CD4-positive, alpha-beta T cell (primary cell): ENCODE measurements around the gene TEAD4. TPM values are rescaled to one million over a fixed set of nuclear protein-coding genes. Genes with fewer than 3 reads are reported as not detected.

Experiments
- ATAC-seq: fragments of 200-7000 bp; cut with Tn5 transposase; one replicate; pipeline ENCODE4 v1.10.0; 2022; ENCODE audit warnings: mild to moderate bottlenecking; ENCODE audit not compliant: poor library complexity
- CTCF ChIA-PET: fragments of 350-600 bp; sonication (Branson Sonifier 250); formaldehyde crosslinking; loops from one replicate; lab custom pipeline; 2021; ENCODE audit warnings: antibody characterized with exemption, inconsistent platforms; lab: Charles Lee
- POLR2A ChIA-PET: fragments of 350-600 bp; sonication (Branson Sonifier 250); formaldehyde crosslinking; loops from one replicate; lab custom pipeline; 2021; ENCODE audit warnings: antibody characterized with exemption, inconsistent platforms; lab: Charles Lee
- DNase-seq, 14 experiments: peaks; one replicate each; pipeline ENCODE4 v3.0.0-alpha.2; 2013 to 2020; ENCODE audit warnings: mixed read lengths in 2 of 14
- H3K27ac ChIP-seq, 2 donors: one replicate each; pipeline versions ENCODE4 v1.5.1 to v1.7.0; 2013; ENCODE audit warnings: low read length in 2 of 2, low read depth in 1 of 2, mild to moderate bottlenecking in 1 of 2
- H3K27me3 ChIP-seq, 2 experiments: 1 replicate in 1 of 2; 2 replicates in 1 of 2; pipeline versions ENCODE4 v1.6.1 to v1.7.0; 2013; ENCODE audit warnings: low read length in 2 of 2, control low read depth in 1 of 2, mild to moderate bottlenecking in 1 of 2, moderate library complexity in 1 of 2; ENCODE audit not compliant: insufficient read depth in 2 of 2, control insufficient read depth in 1 of 2
- H3K36me3 ChIP-seq: one replicate; pipeline ENCODE4 v1.6.1; 2013; ENCODE audit warnings: low read length, control low read depth; ENCODE audit not compliant: insufficient read depth
- H3K4me1 ChIP-seq: one replicate; pipeline ENCODE4 v1.6.1; 2013; ENCODE audit warnings: low read length, control low read depth; ENCODE audit not compliant: insufficient read depth
- H3K4me3 ChIP-seq: one replicate; pipeline ENCODE4 v1.5.1; 2013; ENCODE audit warnings: mild to moderate bottlenecking, low read length, moderate library complexity
- H3K9me3 ChIP-seq, 2 experiments: 1 replicate in 1 of 2; 2 replicates in 1 of 2; pipeline versions ENCODE4 v1.6.1 to v1.7.0; 2013; ENCODE audit warnings: low read length in 2 of 2, mild to moderate bottlenecking in 2 of 2, control low read depth in 1 of 2, moderate library complexity in 1 of 2; ENCODE audit not compliant: control insufficient read depth in 1 of 2, insufficient read depth in 1 of 2
- H3K27ac Mint-ChIP-seq: one replicate; pipeline ENCODE4 v1.8.0; 2020; ENCODE audit warnings: mixed read lengths
- H3K27me3 Mint-ChIP-seq: one replicate; pipeline ENCODE4 v1.8.0; 2021; ENCODE audit warnings: mixed read lengths
- H3K36me3 Mint-ChIP-seq: one replicate; pipeline ENCODE4 v1.8.0; 2021; ENCODE audit warnings: low read depth, mixed read lengths
- H3K4me1 Mint-ChIP-seq: one replicate; pipeline ENCODE4 v1.8.0; 2021; ENCODE audit warnings: low read depth, mixed read lengths
- H3K4me3 Mint-ChIP-seq: one replicate; pipeline ENCODE4 v1.8.0; 2020; ENCODE audit warnings: mild to moderate bottlenecking, mixed read lengths
- H3K9me3 Mint-ChIP-seq: one replicate; pipeline ENCODE4 v1.8.0; 2020; ENCODE audit warnings: mixed read lengths
- CTCF ChIP-seq: fragments of 200-600 bp; IDR thresholded peaks from one replicate; pipeline ENCODE4 v1.8.0; 2022; ENCODE audit warnings: antibody characterized with exemption, mild to moderate bottlenecking
- intact Hi-C, 2 experiments: fragments of 100-400 bp; cut with DNase I in 1 of 2; cut with micrococcal nuclease in 1 of 2; formaldehyde crosslinking; loops; one replicate each; pipeline versions ENCODE4 v1.15.1 to v1.9.0; 2023 to 2025; cut with DNase I, micrococcal nuclease
- total RNA-seq, 174 experiments: library from RNA in 2 of 174; stranded (reverse) in 2 of 174; gene quantifications; one replicate each; pipeline ENCODE4 v1.2.3 and lab custom pipeline; 2021 to 2026

The TEAD4 gene
- total RNA-seq, 2 experiments from 2014 or later = not detected

DNA sequence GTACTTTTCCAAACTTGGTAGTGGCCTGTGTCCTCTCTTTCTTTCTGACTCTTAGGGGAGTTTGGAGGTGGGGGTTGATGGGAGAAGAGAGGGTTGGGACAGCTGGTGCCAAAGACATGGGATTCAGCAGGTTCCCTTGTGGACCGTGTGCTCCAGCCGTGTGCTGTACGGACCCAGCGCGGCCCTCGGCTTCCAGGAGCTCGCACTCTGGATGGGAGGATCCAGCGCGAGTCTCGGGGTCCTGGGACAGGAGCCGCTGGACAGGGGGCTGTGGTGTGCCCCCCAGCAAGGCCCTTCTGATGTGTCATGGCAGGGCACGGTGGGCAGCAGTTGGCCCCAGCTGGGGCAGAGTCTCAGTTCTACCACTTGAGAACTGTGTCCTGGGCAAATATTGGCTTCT is 73.0 kb downstream of the TEAD4 start:
- H3K4me3 ChIP-seq = no peak overlapping the region
- Mint-ChIP-seq H3K4me1 (no peaks in the 10 kb centered on the region), H3K9me3 (no peaks in the 10 kb centered on the region), H3K27me3 (peaks cover 6% of the 10 kb centered on the region), H3K27ac (no peak overlapping the region), H3K36me3 (no peaks in the 10 kb centered on the region), H3K4me3 (no peak overlapping the region)
- no peaks in the 10 kb centered on the region for H3K4me1 ChIP-seq
- no peak for TF ChIP-seq CTCF
- ChIA-PET CTCF (no interaction called here), POLR2A (no interaction called here)
- no peaks in the 10 kb centered on the region for H3K36me3 ChIP-seq
- ATAC-seq = no peak
- no peak for DNase-seq
- no peak overlapping the region for H3K27ac ChIP-seq
- H3K27me3 ChIP-seq = peaks cover 0 to 2% of the 10 kb centered on the region in 2 experiments
- intact Hi-C loops = no loop called here
- no peaks in the 10 kb centered on the region for H3K9me3 ChIP-seq

DNA sequence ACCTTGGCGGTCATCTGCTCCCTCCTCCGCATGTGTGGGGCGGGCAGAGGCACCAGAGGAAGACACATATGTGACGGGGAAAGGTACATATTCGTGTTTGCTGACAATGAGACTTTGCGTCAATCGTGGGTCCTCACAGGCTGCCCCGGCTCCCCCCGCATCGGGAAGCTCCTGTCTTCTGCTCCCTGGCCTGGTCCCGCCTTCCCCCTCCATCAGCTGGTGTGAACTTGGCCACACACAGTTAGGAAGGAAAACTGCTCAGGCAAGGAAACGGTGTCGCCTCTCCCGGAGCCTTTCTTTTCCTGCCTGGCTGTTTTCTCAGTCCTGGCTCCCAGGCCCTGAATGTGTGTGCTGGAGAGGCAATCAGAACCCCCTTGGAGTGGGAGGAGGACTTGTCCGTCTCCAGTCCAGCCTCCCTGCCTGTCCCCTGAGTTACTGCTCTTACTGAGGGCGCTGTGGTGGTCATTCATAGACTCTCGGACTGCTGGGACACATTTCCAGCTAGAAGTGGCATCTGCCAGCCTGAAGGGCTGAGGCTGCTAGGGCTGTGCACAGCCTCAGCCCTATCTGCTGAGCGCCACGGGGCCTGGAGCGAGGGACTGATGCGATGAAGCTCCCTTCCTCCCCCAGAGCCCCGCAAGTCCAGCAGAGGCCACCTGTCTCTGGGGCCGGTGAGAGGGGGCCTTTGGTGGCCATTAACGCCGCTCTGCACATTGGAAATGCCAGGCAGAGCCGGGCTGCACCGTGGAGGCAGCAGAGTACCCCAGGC is 73.8 kb downstream of the TEAD4 start:
- CTCF ChIA-PET = no interaction called here
- Histone ChIP-seq H3K36me3 (no peaks in the 10 kb centered on the region), H3K27me3 (peaks cover 0 to 2% of the 10 kb centered on the region in 2 experiments), H3K27ac (no peak overlapping the region), H3K4me1 (no peaks in the 10 kb centered on the region), H3K9me3 (no peaks in the 10 kb centered on the region), H3K4me3 (no peak overlapping the region)
- H3K36me3 Mint-ChIP-seq = no peaks in the 10 kb centered on the region
- no peak for TF ChIP-seq CTCF
- POLR2A ChIA-PET = no interaction called here
- H3K9me3 Mint-ChIP-seq = no peaks in the 10 kb centered on the region
- no peak for DNase-seq
- H3K4me1 Mint-ChIP-seq = no peaks in the 10 kb centered on the region
- H3K27me3 Mint-ChIP-seq = peaks cover 6% of the 10 kb centered on the region
- intact Hi-C loops = no loop called here
- H3K27ac Mint-ChIP-seq = no peak overlapping the region
- no peak for ATAC-seq
- no peak overlapping the region for H3K4me3 Mint-ChIP-seq

DNA sequence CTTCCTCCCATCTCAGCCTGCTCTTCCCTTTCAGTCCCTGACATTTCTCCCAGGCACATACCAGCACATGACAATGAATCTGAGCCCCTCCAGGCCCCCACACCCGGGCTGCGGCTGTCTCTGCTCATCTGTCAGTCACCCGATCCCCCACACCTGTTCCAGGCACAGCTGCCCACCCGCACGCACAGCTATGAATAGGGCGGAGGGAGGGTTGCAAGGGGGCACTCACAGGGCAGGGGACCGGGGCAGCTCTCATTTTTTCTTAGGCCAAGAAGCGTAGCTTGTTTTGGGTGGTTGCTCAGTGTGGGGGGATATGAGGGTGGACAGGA is 74.3 kb downstream of the TEAD4 start:
- POLR2A ChIA-PET = no interaction called here
- no peaks in the 10 kb centered on the region for H3K36me3 Mint-ChIP-seq
- intact Hi-C loops = no loop called here

More for the DNA sequence above, 74.3 kb downstream of the TEAD4 start:
- CTCF ChIA-PET = no interaction called here
- Histone ChIP-seq H3K27ac (no peak overlapping the region), H3K4me1 (no peaks in the 10 kb centered on the region), H3K36me3 (no peaks in the 10 kb centered on the region), H3K27me3 (peaks cover 0 to 2% of the 10 kb centered on the region in 2 experiments), H3K9me3 (no peaks in the 10 kb centered on the region), H3K4me3 (no peak overlapping the region)
- H3K27ac Mint-ChIP-seq = no peak overlapping the region
- no peaks in the 10 kb centered on the region for H3K9me3 Mint-ChIP-seq
- ATAC-seq (no peak), DNase-seq (no peak)
- TF ChIP-seq CTCF = no peak
- no peak overlapping the region for H3K4me3 Mint-ChIP-seq
- peaks cover 6% of the 10 kb centered on the region for H3K27me3 Mint-ChIP-seq
- no peaks in the 10 kb centered on the region for H3K4me1 Mint-ChIP-seq
